HG03066 (cell line): ENCODE measurements around the gene SMC5.
"Not testable (repeated sequence)": the region's sequence is repeated elsewhere in the genome, so short reads cannot be mapped to it uniquely, and the experiment has no call there.

Source experiments
- ATAC-seq: cut with Tn5 transposase; IDR thresholded peaks from one replicate; pipeline ENCODE4 v1.9.1; 2021; ENCODE audit warnings: low read depth; ENCODE audit not compliant: unreplicated experiment

SMC5 gene

DNA sequence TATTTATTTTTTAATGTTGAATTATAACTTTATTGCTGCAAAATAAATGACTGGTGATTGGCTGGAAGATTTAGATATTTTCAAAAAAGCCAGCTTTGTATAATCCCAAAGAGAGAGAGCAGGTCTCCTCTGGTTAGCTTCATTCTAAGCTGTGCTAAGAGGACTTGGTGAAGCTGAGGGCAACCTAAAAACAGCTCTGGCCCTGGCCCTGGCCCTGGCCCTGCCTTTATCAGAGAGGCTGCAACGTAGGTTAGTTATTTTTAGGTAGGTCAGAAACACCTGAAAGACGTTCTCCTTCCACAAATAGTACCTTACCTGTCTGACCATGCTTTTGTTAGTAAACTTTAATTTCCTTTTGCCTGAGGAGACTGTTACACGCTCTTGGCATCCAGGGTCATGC is 97.0 kb downstream of the SMC5 start:
- no peak for ATAC-seq

DNA sequence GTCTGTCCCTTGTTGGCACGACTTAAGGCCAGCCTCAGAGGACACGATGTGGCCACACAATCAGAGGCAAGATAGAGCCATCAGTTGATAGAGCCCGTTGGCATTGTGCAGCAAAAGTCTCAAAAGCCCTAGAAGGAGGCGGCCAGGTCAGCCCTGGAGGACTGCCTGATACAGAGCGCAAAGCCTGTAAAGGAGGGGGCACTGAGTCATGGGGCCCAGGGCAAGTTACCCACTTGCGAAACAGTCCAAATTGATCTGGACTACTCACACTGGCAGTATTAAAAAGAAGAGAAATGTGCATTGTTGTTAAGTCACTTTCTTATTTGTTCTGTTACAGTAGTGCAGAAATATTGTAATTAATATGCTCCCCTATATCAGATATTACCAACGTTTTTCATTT is 104.2 kb downstream of the SMC5 start:
- ATAC-seq: no peak

DNA sequence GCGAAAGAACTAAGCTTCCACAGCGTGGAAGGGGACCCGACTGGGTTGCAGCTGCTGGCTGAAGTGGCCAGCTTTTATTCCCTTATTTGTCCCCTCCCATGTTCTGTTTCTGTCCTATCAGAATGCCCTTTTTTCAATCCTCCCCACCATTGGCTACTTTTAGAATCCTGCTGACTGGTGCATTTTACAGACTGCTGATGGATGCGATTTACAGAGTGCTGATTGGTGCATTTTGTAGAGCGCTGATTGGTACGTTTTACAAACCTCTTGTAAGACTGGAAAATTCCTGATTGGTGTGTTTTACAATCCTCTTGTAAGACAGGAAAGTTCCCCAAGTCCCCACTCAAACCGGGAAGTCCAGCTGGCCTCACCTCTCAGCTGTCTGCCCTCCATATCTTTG is 105.0 kb downstream of the SMC5 start:
- ATAC-seq: no peak

DNA sequence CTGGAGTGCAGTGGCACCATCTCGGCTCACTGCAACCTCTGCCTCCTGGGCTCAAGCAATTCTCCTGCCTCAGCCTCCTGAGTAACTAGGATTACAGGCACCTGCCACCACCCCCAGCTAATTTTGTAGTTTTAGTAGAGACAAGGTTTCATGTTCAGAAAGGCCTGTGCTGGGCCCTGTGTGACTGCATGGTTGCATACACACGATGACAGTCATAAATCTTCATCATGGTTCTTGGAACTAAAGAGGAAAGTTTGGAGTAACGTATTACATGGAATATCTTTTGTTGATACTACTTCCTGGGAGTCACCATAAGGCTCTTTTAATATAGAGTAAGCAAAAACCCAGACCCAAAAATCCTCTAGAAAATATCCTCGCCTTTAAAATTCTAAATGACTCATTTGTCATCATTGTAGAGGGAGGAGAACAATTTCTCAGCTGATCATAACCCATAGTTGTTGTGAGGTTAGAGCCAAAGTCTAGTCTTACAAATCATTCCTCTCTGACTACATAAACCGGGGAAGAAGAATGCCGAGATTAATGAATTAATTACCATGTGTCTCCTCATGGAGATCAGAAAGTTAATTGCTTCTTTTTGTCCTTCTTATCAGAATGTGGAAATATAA is 108.6 kb downstream of the SMC5 start:
- ATAC-seq: no peak

DNA sequence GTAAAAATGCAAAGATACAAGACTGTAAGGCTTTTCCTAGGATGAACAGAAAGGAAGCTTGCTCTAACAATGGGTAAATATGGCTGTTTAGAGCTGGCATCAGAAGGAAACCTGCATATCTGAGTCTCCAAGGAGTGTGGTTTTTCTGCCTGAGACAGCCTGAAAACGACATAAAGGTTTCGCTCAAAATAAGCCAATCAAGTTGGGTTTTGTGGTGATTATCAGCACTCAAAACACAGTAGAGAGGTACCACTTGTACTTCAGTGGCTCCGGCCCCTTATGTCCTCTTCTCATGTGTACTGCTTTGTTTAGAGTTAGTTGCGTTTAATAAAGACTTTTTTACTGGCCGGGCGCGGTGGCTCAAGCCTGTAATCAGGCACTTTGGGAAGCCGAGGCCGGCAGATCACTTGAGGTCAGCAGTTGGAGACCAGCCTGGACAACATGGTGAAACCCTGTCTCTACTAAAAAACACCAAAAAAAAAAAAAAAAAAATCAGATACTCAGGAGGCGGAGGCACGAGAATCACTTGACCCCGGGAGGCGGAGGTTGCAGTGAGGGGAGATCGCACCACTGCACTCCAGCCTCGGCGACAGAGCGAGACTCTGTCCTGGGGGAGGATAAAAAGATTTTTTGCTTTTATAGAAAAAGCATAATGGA is 116.3 kb downstream of the SMC5 start:
- no peak for ATAC-seq

DNA sequence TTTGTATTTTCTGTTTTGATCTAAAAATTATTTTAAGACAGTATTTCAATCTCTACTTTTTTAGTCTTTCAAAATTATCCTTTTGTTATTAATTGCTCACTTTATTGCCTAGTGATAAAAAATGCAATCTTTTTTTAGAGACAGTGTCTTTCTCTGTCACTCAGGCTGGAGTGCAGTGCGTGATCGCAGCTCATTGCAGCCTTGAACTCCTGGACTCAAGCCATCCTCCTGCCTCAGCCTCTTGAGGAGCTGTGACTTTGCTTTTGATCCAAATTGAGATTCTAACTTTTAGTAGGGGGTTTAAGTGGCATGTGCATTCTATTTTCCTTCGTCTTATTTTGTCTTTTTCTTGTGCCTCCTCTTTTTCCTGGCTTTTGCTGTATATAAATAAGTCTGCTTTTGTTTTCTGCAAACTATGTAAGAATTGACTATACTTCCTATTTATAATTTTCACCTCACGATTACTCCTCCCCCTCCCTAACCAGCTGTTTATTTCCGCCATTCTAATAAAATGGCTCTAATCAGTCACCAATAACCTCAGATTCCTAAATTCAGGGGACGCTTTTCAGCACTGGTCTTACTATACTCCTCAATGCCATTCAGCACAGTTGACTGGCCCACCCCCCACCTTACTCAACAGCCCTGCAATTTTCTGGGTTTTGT is 123.4 kb downstream of the SMC5 start:
- no peak for ATAC-seq

DNA sequence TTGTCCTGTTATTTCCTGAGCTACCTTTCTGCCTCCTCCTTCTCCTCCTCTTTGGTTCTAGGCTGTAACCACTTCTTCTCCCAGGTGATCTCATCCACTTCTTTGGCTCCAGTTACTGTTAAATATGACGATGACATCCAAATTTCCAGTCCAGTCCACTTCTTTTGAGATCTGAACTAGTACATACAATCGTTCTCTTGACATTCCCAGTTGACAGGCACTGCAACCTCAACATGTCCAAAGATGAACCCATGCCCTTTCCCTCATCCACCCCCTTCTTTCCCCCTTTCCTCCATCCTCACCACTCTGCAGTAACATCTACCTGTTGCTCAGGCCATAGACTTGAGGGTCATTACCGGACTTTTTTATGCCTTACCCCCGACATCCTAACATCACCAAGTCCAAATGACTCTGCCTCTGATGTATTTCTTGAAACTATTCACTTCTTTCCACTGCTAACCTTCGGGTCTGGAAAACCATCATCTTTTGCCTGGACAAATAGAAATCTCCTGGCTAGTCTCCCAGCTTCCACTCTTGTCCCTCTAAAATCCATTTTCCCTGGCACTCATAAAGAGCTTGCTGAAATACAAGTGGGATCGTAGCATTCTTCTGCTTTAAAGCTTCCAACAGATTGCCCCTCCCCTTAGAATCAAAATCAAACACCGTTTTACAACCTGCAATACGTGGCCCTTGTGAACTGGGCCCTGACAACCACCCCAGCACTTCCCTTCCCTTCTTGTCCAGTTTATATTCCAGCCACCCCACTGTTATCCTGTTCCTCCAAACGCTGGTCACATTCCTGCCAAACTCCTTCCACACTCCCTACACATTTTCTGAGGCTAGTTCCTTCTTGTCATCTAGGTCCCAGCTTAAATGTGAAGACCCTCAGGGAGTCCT is 124.2 kb downstream of the SMC5 start:
- ATAC-seq: no peak

DNA sequence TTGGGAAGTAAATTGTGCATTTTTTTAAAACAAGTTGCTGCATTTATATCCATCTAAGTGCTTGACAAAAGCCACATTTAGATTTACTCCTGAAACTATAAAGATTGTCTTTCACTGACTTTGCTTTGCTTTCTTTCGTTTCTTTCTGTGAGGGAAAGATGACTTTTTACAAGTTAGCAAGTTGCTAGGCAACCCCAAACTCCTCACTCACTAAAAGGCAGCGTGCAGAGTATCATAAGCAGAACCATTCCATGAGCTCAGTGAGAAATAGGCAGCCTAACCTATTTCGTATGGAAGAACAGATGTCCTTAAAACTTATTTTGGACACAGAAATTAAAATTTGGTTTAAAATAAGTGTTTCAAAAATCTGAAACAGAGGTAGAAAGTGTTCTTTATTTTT is 126.6 kb downstream of the SMC5 start:
- no peak for ATAC-seq

DNA sequence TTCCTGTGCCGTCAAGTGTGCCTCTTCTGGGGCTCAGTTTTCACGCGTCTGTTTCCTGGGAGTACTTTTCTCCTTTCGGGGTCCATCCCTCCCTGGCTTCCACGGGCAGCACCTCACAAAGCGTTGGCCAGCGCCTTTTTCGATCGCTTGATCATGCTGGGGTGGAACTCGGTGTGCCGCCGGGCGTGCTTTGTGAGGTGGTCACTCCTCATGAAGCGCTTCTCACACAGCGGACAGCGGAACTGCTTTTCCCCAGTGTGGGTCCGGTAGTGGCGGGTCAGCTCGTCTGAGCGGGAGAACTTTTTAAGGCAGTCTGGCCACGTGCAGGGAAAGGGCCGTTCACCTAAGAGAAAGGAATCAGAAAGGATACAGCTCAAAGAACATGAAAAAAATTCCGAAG is 128.9 kb downstream of the SMC5 start:
- ATAC-seq: no peak

DNA sequence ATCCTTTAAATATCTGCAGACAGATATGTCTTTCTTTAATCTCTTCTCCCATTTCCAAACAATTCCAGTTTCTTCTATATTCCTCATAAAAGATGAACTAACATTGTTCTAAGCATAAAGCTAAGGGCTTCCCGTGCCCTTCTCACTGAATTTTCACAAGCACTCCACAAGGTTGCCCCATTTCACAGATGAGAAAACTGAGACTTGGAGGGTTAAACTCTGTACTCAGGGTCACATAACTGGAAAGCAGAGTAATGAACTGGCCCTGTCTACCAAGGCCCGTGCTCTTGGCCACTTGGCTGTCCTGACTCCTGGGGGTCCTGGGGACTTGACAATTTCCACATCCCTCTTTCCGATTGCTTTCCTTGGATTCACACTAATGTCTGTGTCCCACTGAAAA is 130.4 kb downstream of the SMC5 start:
- ATAC-seq: no peak

DNA sequence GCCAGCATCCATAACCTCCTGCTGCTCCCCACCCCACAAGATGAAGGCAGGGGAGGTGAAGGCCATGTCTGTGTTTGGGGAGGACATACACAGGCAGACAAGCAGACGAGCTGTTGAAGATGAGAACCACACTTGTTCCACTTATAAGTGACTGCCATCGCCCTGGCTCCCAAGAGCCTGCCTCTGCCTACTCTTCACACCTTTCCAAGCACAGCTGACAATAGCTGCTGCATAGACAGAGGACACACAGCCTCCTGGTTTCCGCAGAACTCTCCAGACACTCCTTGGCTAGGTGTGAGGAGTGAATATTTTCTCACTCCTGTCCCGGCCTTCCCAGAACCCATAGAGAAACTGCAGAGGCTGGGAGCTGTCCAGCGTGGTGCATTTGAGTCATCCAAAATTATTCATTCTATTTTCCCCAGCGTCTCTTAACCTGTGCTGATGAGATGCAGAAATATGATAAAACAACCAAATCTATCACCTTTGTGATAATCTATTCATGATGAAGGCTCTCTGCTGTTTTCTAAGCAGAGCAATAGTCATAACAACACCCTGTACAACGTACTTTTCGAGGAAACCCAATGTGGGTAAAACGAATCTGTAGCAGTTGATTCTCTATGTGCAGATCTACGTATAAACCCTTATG is 131.0 kb downstream of the SMC5 start:
- no peak for ATAC-seq

DNA sequence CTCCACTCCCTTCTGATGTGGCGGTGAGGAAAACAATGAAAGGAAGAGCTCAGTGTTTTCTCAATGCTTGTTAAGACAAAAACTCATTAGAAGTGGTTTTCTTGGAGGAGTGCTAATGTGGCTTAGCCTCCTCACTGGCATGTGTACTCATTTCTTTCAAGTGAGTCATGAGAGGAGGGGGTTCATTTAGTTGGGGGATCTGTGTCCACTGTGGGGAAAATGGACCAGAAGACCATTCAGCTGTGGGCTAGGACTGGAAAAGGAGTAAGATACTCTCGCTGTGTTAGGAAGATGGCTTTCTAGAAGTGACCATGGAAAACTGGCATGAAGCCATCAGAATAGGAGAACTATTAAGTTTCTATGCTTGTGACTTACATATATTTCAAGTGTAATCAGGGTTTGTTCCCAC is 132.2 kb downstream of the SMC5 start:
- no peak for ATAC-seq

DNA sequence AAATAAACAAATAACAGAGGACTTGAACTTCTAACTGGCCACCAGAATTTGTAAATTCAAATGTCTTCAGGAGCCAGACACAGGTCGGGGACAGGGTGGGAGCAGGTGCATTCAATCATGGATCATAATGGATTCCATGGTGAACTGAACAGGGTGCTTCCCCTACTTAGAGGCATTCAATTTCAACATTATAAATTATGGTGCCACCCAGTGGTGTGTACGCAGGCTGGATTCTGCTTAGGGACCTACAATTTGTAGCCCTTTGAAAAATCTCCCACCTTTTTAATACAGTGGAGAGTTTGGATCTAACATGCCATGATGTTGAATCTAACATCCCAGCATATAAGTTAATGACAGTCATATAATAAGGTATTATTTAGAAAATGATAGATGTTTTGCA is 133.4 kb downstream of the SMC5 start:
- ATAC-seq: no peak

DNA sequence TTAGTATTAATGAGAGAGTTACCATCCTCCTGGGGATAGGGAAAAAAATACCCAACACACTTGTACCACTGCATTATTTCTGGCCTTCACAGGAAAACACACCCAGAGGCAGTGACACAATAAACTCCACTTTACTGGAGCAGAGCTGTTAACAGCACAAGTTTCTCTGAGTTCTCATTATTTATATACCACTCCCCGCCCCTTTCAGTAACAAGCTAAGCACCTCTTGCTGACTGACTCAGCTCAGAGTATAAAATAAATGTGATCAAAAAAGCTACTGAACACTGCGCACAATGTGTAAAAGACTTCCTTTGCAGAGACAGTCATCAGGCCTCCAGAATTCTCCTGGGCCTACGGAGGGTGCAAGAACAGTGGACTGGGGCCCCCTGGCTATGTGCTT is 134.1 kb downstream of the SMC5 start:
- no peak for ATAC-seq

DNA sequence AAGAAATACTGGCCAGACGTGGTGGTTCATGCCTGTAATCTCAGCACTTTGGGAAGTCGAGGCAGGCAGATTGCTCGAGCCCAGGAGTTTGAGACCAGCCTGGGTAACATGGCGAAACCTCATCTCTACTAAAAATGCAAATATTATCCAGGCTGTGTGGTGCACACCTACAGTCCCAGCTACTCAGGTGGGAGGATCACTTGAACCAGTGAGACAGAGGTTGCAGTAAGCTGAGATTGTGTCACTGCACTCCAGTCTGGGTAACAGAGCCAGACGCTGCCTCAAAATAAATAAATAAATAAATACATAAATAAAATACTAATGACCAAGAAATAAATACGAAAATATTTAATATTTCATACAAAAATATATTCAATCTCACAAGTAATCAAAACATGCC is 136.9 kb downstream of the SMC5 start:
- ATAC-seq: no peak

DNA sequence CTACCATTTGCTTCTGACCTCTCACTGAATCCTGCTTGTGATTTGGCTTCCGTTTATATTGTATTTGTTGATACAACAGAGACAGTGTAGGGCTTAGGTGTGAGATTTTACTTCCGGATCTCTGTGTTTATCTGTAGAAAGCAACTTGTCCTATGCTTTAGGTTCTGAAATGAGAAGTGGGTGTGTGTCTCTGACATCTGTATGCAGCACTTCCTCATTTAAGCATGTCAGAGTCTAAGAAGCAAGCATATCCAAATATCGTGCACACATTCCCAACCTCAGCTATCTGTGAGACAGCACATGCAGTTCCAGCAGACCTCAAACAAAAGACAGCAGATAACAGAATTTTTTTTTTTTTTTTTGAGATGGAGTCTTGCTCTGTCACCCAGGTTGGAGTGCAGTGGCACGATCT is 139.4 kb downstream of the SMC5 start:
- peak; percentile 100 for ATAC-seq

DNA sequence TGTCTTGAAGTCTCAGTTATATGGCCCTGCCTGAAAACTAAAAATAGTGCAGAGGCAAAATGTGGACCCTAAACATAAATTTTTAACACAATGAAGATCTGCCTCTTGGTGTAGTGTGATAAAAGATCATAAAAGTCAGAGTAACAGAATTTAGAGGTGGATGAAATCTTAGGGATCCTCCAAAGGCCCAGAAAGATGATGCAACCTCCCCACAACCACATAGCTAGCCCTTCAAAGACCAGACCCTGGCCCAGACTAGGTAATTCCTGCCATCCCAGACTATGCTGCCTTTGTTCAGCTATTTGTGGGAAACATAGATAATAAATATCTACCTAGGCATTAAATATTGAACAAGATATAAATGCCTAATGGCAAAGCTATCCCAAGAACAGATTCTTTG is 140.4 kb downstream of the SMC5 start:
- no peak for ATAC-seq

DNA sequence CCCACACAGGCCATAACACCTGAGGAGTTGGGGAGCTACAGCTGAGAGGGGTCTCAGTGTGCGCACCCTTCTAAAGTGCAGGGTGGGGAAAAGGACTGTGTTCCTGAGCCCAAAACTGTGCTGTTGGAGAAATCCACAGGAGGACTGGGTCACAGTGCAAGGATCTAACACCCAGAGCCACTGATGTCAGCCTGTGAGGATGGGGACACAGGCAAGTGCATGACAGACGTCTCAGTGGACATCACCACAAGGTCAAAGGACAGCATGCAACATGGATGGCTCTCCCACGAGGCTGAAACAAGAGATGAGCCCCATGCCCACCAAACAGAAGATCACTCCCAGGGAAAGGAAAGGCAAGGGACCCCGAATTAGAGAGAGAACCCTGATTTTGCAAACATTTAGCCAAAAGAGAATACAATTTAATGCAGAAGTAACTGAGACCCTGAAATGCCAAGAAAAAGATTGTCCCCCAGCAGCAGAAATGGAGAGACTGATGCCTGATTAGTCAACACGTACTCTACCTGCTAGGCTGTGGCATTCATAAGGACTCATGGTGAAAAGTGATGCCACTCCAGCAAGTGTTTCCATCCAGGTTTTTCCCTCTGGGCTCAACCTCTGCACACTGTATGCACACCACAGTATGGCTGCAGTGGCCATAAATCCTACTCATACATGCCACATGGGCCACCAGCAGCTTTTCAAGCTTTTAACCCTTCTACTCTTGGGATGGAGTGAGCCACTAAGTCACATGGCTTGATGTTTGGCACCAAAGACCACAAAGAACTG is 141.5 kb downstream of the SMC5 start:
- no peak for ATAC-seq

DNA sequence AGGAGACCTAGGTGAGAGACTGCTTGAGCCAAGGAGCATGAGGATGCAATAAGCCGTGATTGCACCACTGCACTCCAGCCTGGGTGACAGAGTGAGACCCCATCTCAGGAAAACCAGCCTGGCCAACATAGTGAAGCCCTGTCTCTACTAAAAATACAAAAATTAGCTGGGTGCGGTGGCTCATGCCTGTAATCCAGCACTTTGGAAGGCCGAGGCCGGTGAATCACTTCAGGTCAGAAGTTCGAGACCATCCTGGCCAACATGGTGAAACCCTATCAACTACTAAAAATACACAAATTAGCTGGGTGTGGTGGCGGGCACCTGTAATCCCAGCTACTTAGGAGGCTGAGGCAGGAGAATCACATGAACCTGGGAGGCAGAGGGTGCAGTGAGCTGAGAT is 142.5 kb downstream of the SMC5 start:
- ATAC-seq: not testable (repeated sequence)

DNA sequence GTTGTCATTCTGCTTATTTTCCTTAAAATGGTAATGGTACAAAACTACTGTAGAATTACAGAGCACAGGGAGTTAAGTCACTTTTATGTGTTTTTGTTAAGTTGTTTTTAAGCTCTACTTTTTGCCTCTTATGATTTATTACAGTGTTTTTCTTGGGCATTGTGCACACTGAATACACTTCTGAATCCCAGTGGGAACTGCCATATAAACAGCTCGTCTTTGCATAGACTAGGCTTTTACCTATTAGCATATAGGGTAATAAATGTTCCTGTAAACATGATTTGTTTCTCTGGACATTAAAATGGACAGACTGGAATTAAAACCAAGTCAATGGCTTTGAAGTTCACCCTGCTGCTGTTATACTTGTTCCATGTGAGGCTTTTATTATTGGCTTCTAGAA is 143.4 kb downstream of the SMC5 start:
- no peak for ATAC-seq
